HG02970 (cell line): ENCODE results near the gene DCAF7.

Experiments used
- ATAC-seq: cut with Tn5 transposase; IDR thresholded peaks from one replicate; pipeline ENCODE4 v1.9.1; 2021; ENCODE audit warnings: mild to moderate bottlenecking, moderate library complexity, moderate number of reproducible peaks; ENCODE audit not compliant: unreplicated experiment, low FRiP score

DCAF7 gene

DNA sequence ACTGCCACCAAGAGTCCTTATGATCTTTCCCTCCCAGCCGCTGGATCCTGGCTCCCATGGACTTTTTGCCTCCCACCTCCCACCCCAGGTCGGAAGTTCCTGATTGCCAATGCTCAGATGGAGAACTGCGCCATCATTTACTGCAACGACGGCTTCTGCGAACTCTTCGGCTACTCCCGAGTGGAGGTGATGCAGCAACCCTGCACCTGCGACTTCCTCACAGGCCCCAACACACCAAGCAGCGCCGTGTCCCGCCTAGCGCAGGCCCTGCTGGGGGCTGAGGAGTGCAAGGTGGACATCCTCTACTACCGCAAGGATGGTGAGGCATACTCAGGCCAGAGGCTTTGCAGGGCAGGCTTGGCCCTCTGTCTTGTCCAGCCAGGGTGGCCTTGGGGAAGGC, 26.2 kb upstream of the DCAF7 start:
- no peak for ATAC-seq

DNA sequence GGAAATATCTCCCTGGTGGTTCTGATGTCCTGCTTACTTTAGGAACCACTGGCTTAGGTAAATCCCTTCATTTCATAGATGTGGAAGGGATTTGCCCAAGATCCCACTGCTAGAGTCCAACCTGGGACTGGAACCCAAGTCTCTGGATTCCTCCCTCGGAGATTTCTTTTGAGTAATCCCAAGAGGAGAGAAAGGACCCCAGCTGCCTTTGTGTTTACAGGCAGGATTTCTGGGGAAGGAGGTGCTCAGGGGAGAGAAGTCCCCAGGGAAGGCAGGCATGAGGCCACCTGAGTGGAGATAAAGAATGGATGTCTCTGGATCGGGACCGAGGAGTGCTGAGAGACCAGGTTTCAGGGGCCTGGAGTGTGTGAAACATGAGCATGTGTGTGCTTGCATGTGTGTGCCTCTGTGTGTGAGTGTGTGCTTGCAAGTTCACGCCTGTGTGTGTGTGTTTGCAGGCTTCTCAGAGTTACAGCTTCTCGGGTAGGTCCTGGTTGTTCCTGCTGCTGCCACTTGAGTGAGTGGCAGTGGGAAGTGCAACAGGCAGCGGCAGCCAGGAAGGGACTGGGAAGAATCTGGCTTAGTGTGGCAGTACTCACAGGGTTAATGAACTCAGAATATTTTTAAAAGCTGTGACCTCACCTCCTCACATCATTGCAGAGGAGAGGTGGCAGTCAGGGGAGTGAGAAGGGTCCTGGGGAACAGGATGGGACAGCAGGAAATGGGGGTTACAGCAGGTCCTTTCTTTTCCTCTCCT, 24.9 kb upstream of the DCAF7 start:
- ATAC-seq: no peak

DNA sequence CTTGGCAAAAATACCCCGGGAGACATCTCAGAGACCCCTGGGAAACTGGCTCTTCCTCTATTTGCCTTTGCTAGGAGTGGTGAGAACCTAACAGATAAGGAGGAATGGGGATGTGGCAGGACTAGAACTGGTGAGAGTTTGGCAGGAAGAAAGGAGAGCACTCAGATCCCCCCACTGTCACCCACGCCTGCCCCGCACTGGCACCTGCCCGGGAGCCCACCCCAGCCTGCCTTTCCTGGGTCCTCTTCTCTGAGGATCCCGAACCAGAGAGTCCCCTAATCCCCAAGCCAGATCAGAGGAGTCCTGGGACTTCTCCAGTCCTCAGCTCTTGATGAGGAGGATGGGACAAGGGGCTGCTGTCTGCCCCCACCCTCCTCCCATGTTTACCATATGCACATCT, 23.4 kb upstream of the DCAF7 start:
- ATAC-seq: no peak

DNA sequence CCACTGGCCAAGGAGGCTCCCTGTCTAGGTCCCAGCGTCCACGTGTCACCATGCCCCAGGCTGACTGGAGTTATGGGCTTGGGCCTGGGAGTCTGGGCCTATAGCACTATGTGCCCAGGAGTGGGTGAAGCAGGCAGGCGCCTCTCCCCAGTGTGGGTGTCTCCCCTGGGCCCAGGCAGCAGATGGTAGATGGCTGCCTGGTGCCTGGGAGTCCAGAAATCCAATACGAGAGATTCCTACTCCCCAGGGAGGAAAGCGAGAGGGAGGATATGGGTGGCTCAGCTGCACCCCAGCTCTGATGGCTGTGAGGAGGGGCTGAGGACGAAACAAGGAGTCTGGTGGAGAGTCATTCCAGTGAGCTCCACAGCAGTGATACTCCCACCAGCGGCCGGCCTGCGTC, 22.1 kb upstream of the DCAF7 start:
- ATAC-seq: no peak

DNA sequence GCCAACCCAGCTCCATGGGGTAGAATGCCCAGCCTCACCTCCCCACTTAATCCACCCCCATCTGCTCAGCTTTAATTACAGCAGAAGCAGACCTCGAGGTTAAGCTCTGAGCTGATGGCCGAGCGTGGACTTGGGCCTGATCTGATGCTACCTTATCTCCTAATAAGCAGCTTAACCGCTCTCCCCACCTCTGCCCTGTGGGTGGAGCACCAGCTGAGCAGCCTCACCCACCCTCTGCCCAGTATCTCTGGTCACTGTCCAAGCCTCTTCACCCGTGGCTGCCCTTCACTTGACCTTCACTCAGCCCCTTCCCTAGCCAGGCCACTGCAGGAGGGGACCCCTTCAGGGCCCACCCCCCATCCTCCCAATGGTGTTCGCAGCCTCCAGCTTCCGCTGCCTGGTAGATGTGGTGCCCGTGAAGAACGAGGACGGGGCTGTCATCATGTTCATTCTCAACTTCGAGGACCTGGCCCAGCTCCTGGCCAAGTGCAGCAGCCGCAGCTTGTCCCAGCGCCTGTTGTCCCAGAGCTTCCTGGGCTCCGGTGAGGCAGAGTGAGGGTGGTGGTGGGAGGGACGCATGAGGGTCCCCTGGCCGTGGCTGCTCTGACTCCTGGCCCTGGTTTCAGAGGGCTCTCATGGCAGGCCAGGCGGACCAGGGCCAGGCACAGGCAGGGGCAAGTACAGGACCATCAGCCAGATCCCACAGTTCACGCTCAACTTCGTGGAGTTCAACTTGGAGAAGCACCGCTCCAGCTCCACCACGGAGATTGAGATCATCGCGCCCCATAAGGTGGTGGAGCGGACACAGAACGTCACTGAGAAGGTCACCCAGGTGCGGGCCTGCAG, 20.3 kb upstream of the DCAF7 start:
- no peak for ATAC-seq

DNA sequence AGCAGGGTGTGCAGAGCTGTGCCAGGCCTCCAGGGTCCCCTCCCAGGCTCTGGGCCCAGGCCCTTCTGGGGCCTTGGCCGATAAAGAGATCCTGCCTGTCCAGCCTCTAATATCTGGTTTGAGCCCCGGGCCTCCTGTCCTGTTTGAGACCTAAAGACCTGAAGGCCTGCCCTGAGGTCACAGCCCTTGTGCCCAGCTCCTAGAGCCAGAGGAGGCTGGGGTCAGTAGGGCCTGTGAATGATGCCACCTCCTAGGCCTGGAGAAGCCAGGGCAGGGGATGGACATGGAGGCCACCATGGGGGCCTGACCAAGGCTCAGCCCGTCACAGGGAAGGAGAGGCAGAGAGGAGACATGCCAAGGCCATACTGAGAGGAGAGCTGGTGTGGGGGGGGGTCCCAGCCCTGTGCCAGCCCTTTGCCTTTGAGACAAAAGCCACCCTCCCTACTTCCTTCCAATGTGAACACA, 19.7 kb upstream of the DCAF7 start:
- no peak for ATAC-seq

DNA sequence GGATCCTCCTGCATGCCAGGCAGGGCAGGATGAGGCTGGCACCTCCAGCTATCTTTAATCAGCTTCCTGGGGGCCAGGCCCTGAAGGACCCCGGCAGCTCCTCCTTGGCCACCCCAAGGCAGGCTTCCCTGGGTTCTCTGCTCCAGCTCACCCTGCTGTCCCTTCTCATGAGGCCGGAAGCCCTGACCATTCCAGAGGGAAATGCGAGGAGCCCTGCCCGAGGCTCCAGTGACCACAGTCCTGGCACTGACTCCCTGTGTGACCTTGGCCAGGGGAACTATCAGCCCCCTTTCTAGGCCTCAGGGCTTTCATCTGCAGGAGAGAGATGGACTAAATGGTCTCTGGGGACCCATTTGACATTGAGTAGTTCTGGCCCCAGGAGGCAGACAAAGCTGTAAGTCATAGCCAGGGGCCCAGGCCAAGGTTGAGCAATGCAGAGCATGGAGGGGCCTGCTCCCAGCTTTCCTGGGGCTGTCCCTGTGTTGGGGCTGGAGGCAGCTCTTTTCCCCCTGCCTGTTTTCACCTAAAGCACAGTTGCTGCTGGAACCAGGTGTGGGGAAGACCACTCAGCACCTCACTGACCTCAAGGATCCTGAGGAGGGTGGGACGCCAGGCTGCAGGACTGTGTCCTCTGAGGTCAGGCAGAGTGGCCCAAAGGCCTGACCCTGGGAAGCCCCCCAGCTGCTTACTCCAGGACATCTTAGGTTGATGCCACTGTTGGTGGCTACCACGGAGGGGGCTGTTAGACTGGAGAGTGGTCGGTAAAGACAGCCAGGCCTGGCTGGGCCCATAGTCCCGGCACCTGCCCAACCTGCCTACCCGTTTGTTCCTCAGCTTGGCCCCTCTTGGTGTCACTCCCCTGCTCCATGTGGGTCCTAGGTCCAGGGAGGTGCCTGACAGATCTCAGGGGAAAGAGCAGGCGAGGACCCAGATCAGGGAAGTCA, 19.0 kb upstream of the DCAF7 start:
- ATAC-seq: no peak

DNA sequence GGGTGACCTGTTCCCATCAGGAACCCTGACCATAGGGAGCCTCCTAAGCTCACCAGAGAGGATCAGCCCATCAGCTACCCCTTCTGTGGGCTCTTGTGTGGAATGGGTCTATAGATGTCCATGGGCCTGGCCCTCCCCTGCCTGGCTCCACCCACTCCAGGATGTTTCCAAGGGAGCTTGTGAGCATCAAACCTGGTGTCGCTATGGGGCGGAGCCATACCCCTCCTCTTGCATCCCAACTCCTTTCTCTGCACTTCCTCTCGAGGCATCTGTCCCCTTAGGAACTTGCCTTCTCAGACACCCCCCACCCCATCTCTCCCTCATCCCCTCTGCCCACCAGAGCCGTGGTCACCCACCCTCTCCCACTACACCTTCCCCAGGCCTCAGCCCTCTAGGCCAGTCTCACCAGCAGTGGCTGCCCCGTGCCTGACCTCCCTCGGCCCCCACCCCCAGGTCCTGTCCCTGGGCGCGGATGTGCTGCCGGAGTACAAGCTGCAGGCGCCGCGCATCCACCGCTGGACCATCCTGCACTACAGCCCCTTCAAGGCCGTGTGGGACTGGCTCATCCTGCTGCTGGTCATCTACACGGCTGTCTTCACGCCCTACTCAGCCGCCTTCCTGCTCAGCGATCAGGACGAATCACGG, 16.7 kb upstream of the DCAF7 start:
- ATAC-seq: no peak

DNA sequence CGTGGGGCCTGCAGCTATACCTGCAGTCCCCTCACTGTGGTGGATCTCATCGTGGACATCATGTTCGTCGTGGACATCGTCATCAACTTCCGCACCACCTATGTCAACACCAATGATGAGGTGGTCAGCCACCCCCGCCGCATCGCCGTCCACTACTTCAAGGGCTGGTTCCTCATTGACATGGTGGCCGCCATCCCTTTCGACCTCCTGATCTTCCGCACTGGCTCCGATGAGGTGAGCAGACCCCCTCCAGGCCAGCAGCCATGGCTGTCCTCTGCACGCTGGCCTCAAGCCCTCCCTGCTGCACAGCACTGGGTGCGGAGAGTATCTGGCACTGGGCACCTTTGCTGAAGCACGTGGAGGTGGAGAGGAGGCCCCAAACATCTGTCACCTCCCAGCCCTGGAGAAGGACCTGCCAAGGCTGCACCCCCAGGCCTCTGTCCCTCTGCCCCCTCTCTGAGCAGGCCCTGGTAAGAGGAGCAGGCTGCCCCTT, 16.2 kb upstream of the DCAF7 start:
- ATAC-seq: no peak

DNA sequence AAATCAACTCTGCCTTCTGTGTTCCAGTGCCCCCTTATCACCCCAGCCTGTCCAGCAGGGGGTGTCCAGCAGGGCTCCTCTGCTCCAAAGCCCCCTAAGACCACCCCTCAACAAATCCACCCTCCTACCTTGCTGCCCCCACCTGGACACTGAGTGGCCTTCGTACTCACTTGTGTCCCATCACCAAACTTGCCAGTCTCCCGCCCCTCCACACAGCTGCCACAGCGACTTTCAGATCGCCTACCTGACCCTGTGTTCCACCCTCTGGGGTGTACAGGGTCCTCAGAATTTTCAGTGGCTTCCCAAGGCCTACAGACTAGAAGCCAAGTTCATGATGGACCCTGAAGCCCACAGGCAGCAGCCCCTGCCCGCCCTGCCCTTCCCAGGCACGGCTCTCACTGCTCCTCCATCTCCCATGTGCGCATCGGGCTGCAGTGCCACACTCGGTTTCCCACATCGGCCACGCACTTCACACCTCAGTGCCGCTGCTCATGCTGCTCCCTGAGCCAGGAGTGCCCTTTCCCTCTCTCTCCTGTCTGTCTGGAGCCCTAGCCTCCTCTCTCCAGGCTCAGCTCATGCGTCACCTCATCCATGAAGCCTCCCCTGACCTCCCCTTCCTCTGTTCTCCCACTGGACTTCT, 15.3 kb upstream of the DCAF7 start:
- ATAC-seq: no peak

DNA sequence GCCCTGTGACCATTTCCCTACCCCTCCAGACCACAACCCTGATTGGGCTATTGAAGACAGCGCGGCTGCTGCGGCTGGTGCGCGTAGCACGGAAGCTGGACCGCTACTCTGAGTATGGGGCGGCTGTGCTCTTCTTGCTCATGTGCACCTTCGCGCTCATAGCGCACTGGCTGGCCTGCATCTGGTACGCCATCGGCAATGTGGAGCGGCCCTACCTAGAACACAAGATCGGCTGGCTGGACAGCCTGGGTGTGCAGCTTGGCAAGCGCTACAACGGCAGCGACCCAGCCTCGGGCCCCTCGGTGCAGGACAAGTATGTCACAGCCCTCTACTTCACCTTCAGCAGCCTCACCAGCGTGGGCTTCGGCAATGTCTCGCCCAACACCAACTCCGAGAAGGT, 14.6 kb upstream of the DCAF7 start:
- ATAC-seq: no peak

DNA sequence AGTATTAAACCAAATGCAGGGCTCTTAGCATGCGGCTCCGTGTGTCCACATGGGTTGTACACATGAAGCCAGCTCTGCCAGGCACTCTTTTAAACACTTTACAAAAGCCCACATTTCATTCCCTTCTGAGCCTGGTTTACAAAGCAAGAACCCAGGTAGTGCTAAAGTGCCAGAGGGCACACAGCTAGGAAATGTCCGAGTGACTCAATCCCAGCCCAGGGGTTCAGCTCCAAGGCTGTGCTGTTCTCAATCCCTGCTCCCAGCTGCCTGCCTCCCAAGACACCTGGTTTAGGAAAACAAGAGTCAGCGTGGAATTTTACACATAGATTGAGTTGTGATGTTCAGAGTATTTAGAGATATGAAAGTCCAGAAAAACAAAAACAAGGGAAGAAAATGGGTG, 13.3 kb upstream of the DCAF7 start:
- no peak for ATAC-seq

DNA sequence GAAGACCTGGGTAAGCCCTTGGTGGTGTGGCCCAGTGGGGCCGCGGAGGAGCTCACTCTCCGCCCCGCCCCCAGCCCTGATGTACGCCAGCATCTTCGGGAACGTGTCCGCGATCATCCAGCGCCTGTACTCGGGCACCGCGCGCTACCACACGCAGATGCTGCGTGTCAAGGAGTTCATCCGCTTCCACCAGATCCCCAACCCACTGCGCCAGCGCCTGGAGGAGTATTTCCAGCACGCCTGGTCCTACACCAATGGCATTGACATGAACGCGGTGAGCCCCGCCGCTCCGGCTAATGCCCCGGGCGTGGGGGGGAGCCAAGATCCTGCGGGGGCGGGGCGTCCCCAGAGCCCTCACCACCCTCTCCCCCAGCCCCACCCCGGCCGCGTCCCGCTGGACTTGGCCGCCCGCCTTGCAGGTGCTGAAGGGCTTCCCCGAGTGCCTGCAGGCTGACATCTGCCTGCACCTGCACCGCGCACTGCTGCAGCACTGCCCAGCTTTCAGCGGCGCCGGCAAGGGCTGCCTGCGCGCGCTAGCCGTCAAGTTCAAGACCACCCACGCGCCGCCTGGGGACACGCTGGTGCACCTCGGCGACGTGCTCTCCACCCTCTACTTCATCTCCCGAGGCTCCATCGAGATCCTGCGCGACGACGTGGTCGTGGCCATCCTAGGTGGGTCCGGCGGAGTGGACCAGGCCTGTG, 12.1 kb upstream of the DCAF7 start:
- ATAC-seq: no peak

DNA sequence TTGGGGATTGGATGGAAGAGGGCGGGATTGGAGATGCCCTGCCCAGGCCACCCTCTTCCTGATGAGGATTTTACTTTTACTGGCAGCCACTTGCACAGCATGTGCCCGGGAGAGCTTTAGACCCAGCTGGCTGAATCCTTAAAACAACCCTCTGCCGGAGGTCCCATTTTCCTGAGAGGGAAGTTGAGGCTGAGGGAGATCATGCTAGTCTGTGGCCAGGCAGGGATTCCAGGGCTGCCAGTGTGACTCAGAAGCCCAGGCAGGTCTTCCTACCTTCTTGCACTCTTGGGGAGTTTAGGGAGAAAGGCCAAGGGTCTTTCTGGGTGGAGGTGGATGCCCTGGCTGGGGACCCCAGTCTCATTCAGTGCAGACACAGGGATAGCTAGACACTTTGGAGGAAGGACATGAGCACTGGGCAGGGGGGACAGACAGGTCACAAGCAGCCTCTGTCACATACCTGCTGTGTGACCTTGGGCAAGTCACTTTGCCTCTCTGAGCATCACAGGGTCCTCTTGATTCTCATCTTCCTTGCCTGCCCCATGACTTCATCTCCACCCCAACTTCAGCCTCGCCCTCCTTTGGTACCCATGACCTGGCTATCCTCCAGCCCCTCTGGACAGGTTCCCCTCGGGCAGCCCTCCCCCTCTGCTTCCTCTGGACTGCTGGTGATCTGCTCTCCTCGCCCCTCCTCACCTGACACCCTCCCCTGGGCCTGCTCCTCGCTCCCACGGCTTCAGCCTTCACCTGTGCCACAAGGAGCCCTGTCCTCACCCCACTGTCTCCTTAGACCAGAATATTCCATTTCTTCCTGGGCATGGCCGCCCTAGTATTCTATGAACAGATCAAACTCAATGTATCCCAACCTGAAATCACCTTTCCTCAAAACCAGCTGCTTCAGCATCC, 11.3 kb upstream of the DCAF7 start:
- no peak for ATAC-seq

DNA sequence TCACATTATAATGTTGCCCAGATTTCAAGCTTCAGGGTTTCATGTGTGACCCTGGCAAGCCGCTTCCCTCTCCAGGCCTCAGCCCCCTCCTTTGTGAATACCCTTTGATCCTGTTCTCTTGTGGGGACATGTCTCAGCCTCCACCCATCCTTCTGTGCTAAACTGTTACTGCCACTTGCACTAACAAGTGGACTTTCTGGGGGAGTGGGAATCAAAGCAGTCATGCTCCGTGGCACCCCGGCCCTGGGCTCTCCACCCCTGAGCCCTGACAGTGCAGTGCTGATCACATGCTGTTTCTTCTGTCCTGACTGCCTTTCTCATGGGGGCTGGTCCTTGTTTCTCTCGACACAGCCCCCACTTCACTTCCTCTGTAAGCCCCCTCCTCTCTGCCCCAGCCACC, 9.7 kb upstream of the DCAF7 start:
- ATAC-seq: no peak

DNA sequence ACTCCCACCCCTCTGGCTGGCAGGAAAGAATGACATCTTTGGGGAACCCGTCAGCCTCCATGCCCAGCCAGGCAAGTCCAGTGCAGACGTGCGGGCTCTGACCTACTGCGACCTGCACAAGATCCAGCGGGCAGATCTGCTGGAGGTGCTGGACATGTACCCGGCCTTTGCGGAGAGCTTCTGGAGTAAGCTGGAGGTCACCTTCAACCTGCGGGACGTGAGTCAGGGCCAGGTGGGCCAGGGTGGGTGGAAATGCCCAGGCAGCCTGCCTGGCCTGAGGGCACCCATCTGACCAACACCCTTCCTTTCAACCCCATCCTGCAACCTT, 8.1 kb upstream of the DCAF7 start:
- ATAC-seq: no peak

DNA sequence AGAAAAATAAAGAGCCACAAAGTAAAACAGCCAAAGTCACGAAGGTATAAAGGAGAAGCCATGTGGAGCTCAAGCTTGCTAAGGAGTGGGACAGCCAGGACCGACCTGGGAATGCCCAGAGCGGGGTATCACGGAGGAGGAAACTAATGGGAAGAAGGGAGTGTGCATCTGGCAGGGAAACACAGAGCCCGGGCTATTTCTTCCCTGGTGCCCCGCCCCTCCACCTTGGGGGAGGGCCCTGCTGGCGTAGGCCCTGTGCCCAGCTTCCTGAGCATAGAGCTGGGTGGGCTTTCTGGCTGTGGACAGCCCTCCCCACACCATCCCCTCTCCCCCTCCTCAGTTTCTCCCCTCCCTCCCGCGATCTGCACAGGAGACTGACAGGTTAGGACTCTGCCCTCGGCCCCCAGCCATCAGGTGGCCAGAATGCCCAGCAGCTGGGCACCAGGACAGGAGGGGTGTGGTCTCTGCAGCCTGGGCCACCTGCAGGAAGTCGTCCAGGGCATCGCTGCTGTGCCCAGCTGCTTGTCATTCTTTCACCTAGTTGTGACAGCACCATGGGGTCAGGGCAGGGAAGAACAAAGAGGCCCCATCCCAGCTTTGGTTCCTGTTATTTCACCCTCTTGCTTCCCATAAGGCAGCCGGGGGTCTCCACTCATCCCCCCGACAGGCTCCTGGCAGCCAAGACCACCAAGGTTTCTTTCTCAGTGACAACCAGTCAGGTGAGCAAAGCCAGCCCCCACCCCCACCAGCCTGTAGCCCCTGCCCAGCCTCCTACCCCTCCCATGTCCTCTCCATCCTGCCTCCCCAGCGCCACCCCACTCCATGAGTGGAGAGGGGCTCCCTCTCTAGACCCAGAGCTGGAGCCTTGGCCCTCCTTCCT, 7.1 kb upstream of the DCAF7 start:
- no peak for ATAC-seq
